ENCODE data around the gene EHF. TPM values are rescaled to one million over a fixed set of nuclear protein-coding genes. Genes with fewer than 3 reads are reported as not detected.

The EHF gene
- total and polyA plus RNA-seq, 9 of the 15 experiments (the other 6 are each of a cell fraction or from before 2014, with no cell fraction given): 0.04 to 0.54 (median 0.37) TPM

DNA sequence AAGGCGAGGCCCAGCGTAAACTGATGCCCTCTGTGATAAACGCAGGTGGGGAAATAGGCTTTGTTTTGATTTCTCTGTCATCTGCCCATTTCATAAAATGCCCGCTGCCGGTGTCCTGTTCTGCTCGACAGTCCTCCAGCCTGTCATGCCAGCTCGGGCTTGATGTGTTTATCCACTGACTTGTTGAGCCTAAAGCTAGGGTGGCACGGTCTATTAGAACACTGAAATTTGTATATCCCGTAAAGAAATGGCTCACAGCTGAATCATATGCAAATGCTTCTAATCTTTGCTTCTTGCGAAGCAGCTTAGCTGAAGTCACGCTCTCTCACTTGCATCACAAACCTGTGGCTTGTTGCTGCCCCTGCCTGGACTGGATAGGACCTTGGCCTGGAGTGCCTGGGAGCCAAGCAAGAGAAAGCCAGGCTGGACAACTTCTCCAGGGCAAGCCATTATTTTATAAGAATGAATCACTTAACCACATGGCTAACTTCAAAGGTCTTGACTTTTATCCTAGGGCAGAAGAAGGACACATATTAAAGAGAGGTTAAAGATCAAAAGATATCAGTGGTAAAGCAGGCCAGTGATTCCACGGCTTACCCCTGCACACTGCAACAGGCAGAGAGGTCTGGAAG lies 33.1 kb downstream of the EHF start (continued):
- TF ChIP-seq, protein P1, sequence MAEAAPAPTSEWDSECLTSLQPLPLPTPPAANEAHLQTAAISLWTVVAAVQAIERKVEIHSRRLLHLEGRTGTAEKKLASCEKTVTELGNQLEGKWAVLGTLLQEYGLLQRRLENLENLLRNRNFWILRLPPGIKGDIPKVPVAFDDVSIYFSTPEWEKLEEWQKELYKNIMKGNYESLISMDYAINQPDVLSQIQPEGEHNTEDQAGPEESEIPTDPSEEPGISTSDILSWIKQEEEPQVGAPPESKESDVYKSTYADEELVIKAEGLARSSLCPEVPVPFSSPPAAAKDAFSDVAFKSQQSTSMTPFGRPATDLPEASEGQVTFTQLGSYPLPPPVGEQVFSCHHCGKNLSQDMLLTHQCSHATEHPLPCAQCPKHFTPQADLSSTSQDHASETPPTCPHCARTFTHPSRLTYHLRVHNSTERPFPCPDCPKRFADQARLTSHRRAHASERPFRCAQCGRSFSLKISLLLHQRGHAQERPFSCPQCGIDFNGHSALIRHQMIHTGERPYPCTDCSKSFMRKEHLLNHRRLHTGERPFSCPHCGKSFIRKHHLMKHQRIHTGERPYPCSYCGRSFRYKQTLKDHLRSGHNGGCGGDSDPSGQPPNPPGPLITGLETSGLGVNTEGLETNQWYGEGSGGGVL (CRISPR knock-in tag; IDR thresholded peaks at IDR 0.05): no peak
- TF ChIP-seq RHOXF2B (CRISPR knock-in tag; conservative IDR thresholded peaks at IDR 0.05) (no peak), ZNF766 (CRISPR knock-in tag; conservative IDR thresholded peaks at IDR 0.05) (no peak), ZNF12 (CRISPR knock-in tag; IDR thresholded peaks at IDR 0.05) (no peak), FOSL1 (tag; conservative IDR thresholded peaks at IDR 0.05) (peak; percentile 91), CBX5 (IDR thresholded peaks at IDR 0.05; ENCODE audit: borderline replicate concordance, low read depth) (no peak), POLR2A (conservative IDR thresholded peaks at IDR 0.05) (no peak), PHB (CRISPR knock-in tag; IDR thresholded peaks at IDR 0.05) (no peak), ZNF24 (IDR thresholded peaks at IDR 0.05) (no peak), MYNN (IDR thresholded peaks at IDR 0.05) (0 out of 2 replicates have a peak, but pooled peaks have one; percentile 9), MYNN (CRISPR knock-in tag; IDR thresholded peaks at IDR 0.05) (no peak), TGIF2 (CRISPR knock-in tag; IDR thresholded peaks at IDR 0.05) (no peak), NFYB (IDR thresholded peaks at IDR 0.05; ENCODE audit: extremely low read depth, insufficient read length) (no peak), ILF3 (IDR thresholded peaks at IDR 0.05; ENCODE audit: borderline replicate concordance) (no peak), DIDO1 (tag; IDR thresholded peaks at IDR 0.05; ENCODE audit: low read depth) (no peak), GABPB1 (CRISPR knock-in tag; IDR thresholded peaks at IDR 0.05) (no peak)
- TF ChIP-seq, protein P2, sequence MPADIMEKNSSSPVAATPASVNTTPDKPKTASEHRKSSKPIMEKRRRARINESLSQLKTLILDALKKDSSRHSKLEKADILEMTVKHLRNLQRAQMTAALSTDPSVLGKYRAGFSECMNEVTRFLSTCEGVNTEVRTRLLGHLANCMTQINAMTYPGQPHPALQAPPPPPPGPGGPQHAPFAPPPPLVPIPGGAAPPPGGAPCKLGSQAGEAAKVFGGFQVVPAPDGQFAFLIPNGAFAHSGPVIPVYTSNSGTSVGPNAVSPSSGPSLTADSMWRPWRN (IDR thresholded peaks at IDR 0.05; ENCODE audit: low read depth): no peak
- TF ChIP-seq, protein P3, sequence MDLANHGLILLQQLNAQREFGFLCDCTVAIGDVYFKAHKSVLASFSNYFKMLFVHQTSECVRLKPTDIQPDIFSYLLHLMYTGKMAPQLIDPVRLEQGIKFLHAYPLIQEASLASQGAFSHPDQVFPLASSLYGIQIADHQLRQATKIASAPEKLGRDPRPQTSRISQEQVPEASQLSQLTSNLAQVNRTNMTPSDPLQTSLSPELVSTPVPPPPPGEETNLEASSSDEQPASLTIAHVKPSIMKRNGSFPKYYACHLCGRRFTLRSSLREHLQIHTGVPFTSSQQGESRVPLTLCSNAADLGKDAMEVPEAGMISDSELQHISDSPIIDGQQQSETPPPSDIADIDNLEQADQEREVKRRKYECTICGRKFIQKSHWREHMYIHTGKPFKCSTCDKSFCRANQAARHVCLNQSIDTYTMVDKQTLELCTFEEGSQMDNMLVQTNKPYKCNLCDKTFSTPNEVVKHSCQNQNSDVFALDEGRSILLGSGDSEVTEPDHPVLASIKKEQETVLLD (IDR thresholded peaks at IDR 0.05): no peak
- TF ChIP-seq, protein P4, sequence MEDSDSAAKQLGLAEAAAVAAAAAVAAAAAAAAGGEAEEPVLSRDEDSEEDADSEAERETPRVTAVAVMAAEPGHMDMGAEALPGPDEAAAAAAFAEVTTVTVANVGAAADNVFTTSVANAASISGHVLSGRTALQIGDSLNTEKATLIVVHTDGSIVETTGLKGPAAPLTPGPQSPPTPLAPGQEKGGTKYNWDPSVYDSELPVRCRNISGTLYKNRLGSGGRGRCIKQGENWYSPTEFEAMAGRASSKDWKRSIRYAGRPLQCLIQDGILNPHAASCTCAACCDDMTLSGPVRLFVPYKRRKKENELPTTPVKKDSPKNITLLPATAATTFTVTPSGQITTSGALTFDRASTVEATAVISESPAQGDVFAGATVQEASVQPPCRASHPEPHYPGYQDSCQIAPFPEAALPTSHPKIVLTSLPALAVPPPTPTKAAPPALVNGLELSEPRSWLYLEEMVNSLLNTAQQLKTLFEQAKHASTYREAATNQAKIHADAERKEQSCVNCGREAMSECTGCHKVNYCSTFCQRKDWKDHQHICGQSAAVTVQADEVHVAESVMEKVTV (CRISPR knock-in tag; IDR thresholded peaks at IDR 0.05): peak; percentile 50
- TF ChIP-seq, protein P5, sequence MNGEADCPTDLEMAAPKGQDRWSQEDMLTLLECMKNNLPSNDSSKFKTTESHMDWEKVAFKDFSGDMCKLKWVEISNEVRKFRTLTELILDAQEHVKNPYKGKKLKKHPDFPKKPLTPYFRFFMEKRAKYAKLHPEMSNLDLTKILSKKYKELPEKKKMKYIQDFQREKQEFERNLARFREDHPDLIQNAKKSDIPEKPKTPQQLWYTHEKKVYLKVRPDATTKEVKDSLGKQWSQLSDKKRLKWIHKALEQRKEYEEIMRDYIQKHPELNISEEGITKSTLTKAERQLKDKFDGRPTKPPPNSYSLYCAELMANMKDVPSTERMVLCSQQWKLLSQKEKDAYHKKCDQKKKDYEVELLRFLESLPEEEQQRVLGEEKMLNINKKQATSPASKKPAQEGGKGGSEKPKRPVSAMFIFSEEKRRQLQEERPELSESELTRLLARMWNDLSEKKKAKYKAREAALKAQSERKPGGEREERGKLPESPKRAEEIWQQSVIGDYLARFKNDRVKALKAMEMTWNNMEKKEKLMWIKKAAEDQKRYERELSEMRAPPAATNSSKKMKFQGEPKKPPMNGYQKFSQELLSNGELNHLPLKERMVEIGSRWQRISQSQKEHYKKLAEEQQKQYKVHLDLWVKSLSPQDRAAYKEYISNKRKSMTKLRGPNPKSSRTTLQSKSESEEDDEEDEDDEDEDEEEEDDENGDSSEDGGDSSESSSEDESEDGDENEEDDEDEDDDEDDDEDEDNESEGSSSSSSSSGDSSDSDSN (IDR thresholded peaks at IDR 0.05; ENCODE audit: borderline replicate concordance in 1 of 2, low read depth in 2 of 2, low read length in 2 of 2): no peak
- TF ChIP-seq, protein P6, sequence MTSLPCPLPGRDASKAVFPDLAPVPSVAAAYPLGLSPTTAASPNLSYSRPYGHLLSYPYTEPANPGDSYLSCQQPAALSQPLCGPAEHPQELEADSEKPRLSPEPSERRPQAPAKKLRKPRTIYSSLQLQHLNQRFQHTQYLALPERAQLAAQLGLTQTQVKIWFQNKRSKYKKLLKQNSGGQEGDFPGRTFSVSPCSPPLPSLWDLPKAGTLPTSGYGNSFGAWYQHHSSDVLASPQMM (CRISPR knock-in tag; IDR thresholded peaks at IDR 0.05): no peak

Data from K562 (cell line).